Rectal smooth muscle tissue (tissue), 1 donor: ENCODE results near the gene DHRS7.

ENCODE experiments used
- H3K27ac ChIP-seq: one replicate; pipeline ENCODE4 v1.7.0; 2013; ENCODE audit warnings: low read depth, low read length, inconsistent platforms
- H3K27me3 ChIP-seq: one replicate; pipeline ENCODE4 v1.7.0; 2013; ENCODE audit warnings: low read length; ENCODE audit not compliant: control insufficient read depth, insufficient read depth
- H3K36me3 ChIP-seq: one replicate; pipeline ENCODE4 v1.7.0; 2013; ENCODE audit warnings: low read length; ENCODE audit not compliant: control insufficient read depth, insufficient read depth
- H3K4me1 ChIP-seq: one replicate; pipeline ENCODE4 v1.7.0; 2013; ENCODE audit warnings: low read length; ENCODE audit not compliant: control insufficient read depth, insufficient read depth
- H3K4me3 ChIP-seq: one replicate; pipeline ENCODE4 v1.7.0; 2013; ENCODE audit warnings: low read length
- H3K9ac ChIP-seq: one replicate; pipeline ENCODE4 v1.7.0; 2013; ENCODE audit warnings: low read length

The DHRS7 gene

GRCh38 chr14:60161196-60162107 lies 3.7 kb downstream of the DHRS7 start:
- no peaks in the 10 kb centered on the region for H3K36me3 ChIP-seq
- no peaks in the 10 kb centered on the region for H3K27me3 ChIP-seq
- no peak overlapping the region for H3K27ac ChIP-seq
- no peak overlapping the region for H3K4me3 ChIP-seq
- peaks cover 10% of the 10 kb centered on the region for H3K4me1 ChIP-seq
- H3K9ac ChIP-seq: no peak overlapping the region

GRCh38 chr14:60160422-60160821 lies 4.8 kb downstream of the DHRS7 start:
- no peaks in the 10 kb centered on the region for H3K4me1 ChIP-seq
- H3K27me3 ChIP-seq: no peaks in the 10 kb centered on the region
- no peak overlapping the region for H3K4me3 ChIP-seq
- no peaks in the 10 kb centered on the region for H3K36me3 ChIP-seq
- no peak overlapping the region for H3K9ac ChIP-seq
- no peak overlapping the region for H3K27ac ChIP-seq

- no peaks in the 10 kb centered on the region for H3K27me3 ChIP-seq
- H3K36me3 ChIP-seq: peaks cover 6% of the 10 kb centered on the region
- no peak overlapping the region for H3K27ac ChIP-seq
These were observed 10.5 kb downstream of the DHRS7 start for GRCh38 chr14:60154671-60155070.

GRCh38 chr14:60153991-60154390 lies 11.2 kb downstream of the DHRS7 start:
- Histone ChIP-seq H3K27ac (no peak overlapping the region), H3K36me3 (peaks cover 6% of the 10 kb centered on the region), H3K27me3 (no peaks in the 10 kb centered on the region), H3K4me3 (no peak overlapping the region), H3K4me1 (no peaks in the 10 kb centered on the region), H3K9ac (no peak overlapping the region)

More at GRCh38 chr14:60154671-60155070, 10.5 kb downstream of the DHRS7 start:
- H3K4me1 ChIP-seq: no peaks in the 10 kb centered on the region
- H3K4me3 ChIP-seq: no peak overlapping the region
- H3K9ac ChIP-seq: no peak overlapping the region

GRCh38 chr14:60151715-60152114 lies 13.5 kb downstream of the DHRS7 start:
- Histone ChIP-seq H3K9ac (no peak overlapping the region), H3K27me3 (no peaks in the 10 kb centered on the region), H3K4me3 (no peak overlapping the region), H3K4me1 (no peaks in the 10 kb centered on the region), H3K36me3 (peaks cover 12% of the 10 kb centered on the region), H3K27ac (no peak overlapping the region)

GRCh38 chr14:60134702-60135101 lies 30.5 kb downstream of the DHRS7 start:
- Histone ChIP-seq H3K4me3 (no peak overlapping the region), H3K27ac (no peak overlapping the region), H3K27me3 (no peaks in the 10 kb centered on the region), H3K4me1 (no peaks in the 10 kb centered on the region), H3K9ac (no peak overlapping the region), H3K36me3 (no peaks in the 10 kb centered on the region)

GRCh38 chr14:60133487-60133886 lies 31.7 kb downstream of the DHRS7 start:
- Histone ChIP-seq H3K27me3 (no peaks in the 10 kb centered on the region), H3K36me3 (no peaks in the 10 kb centered on the region), H3K4me3 (no peak overlapping the region), H3K4me1 (no peaks in the 10 kb centered on the region), H3K27ac (no peak overlapping the region), H3K9ac (no peak overlapping the region)

GRCh38 chr14:60125918-60126317 lies 39.3 kb downstream of the DHRS7 start:
- Histone ChIP-seq H3K27ac (no peak overlapping the region), H3K4me3 (no peak overlapping the region), H3K9ac (no peak overlapping the region), H3K36me3 (peaks cover 12% of the 10 kb centered on the region), H3K4me1 (no peaks in the 10 kb centered on the region), H3K27me3 (no peaks in the 10 kb centered on the region)

GRCh38 chr14:60116181-60116580 lies 49.0 kb downstream of the DHRS7 start:
- H3K27me3 ChIP-seq: no peaks in the 10 kb centered on the region
- H3K36me3 ChIP-seq: peaks cover 4% of the 10 kb centered on the region
- no peaks in the 10 kb centered on the region for H3K4me1 ChIP-seq
- H3K9ac ChIP-seq: no peak overlapping the region
- H3K4me3 ChIP-seq: no peak overlapping the region
- no peak overlapping the region for H3K27ac ChIP-seq

- Histone ChIP-seq H3K4me3 (no peak overlapping the region), H3K36me3 (peaks cover 4% of the 10 kb centered on the region), H3K4me1 (no peaks in the 10 kb centered on the region), H3K27ac (no peak overlapping the region), H3K9ac (no peak overlapping the region), H3K27me3 (no peaks in the 10 kb centered on the region)
These were observed 50.3 kb downstream of the DHRS7 start for GRCh38 chr14:60114881-60115280.

GRCh38 chr14:60111732-60112131 lies 53.5 kb downstream of the DHRS7 start:
- Histone ChIP-seq H3K4me3 (no peak overlapping the region), H3K36me3 (no peaks in the 10 kb centered on the region), H3K4me1 (no peaks in the 10 kb centered on the region), H3K27me3 (no peaks in the 10 kb centered on the region), H3K27ac (no peak overlapping the region), H3K9ac (no peak overlapping the region)

- no peak overlapping the region for H3K27ac ChIP-seq
- H3K36me3 ChIP-seq: no peaks in the 10 kb centered on the region
- no peak overlapping the region for H3K4me3 ChIP-seq
- peaks cover 3% of the 10 kb centered on the region for H3K4me1 ChIP-seq
- H3K9ac ChIP-seq: no peak overlapping the region
- no peaks in the 10 kb centered on the region for H3K27me3 ChIP-seq
These were observed 57.7 kb downstream of the DHRS7 start for GRCh38 chr14:60107477-60107876.

GRCh38 chr14:60106339-60106738 lies 58.9 kb downstream of the DHRS7 start:
- Histone ChIP-seq H3K36me3 (no peaks in the 10 kb centered on the region), H3K27me3 (no peaks in the 10 kb centered on the region), H3K27ac (no peak overlapping the region), H3K4me3 (no peak overlapping the region), H3K4me1 (peaks cover 3% of the 10 kb centered on the region), H3K9ac (no peak overlapping the region)
